WTC11 (cell line): ENCODE results near the gene LPCAT4. TPM values are rescaled to one million over a fixed set of nuclear protein-coding genes. Genes with fewer than 3 reads are reported as not detected.

Experiments
- ATAC-seq: fragments of 200-7000 bp; cut with Tn5 transposase; 2 replicates; pipeline ENCODE4 v1.10.0; 2021; ENCODE audit warnings: mild to moderate bottlenecking, moderate library complexity
- CTCF ChIA-PET: fragments of 300-600 bp; sonication (Branson Sonifier 250); formaldehyde crosslinking; loops from one replicate; lab custom pipeline; 2021; ENCODE audit warnings: antibody characterized with exemption; lab: Charles Lee
- POLR2A ChIA-PET: fragments of 350-600 bp; sonication (Branson Sonifier 250); formaldehyde crosslinking; loops from one replicate; lab custom pipeline; 2021; ENCODE audit warnings: antibody characterized with exemption; lab: Charles Lee
- DNase-seq: peaks from one replicate; pipeline ENCODE4 v3.0.0; 2021; ENCODE audit warnings: low spot score
- H3K27ac Mint-ChIP-seq: 2 replicates; pipeline ENCODE4 v1.8.0; 2021; ENCODE audit warnings: mixed read lengths
- H3K27me3 Mint-ChIP-seq: 2 replicates; pipeline ENCODE4 v1.8.0; 2021; ENCODE audit warnings: low read depth, mild to moderate bottlenecking, moderate library complexity, mixed read lengths
- H3K36me3 Mint-ChIP-seq: 2 replicates; pipeline ENCODE4 v1.8.0; 2021; ENCODE audit warnings: mixed read lengths
- H3K4me1 Mint-ChIP-seq: 2 replicates; pipeline ENCODE4 v1.8.0; 2022; ENCODE audit warnings: mixed read lengths
- H3K4me3 Mint-ChIP-seq: 2 replicates; pipeline ENCODE4 v1.8.0; 2021; ENCODE audit warnings: mild to moderate bottlenecking, moderate library complexity, mixed read lengths
- H3K9me3 Mint-ChIP-seq: 2 replicates; pipeline ENCODE4 v1.8.0; 2021; ENCODE audit warnings: mixed read lengths
- ARID4B ChIP-seq: sonication (generic); formaldehyde crosslinking; IDR thresholded peaks from 2 replicates; pipeline ENCODE4 v1.8.0; 2023; ENCODE audit warnings: missing genetic modification reagents, mild to moderate bottlenecking, borderline replicate concordance
- E2F5 ChIP-seq: sonication (generic); formaldehyde crosslinking; IDR thresholded peaks from 2 replicates; pipeline ENCODE4 v1.8.1; 2022; ENCODE audit warnings: mild to moderate bottlenecking, moderate library complexity, missing genetic modification reagents
- EMX1 ChIP-seq: fragments of 250-450 bp; sonication (Bioruptor Pico); IDR thresholded peaks from 2 replicates; pipeline ENCODE4 v1.8.0; 2021; ENCODE audit warnings: mild to moderate bottlenecking
- ERG ChIP-seq: fragments of 250-450 bp; sonication (Bioruptor Pico); IDR thresholded peaks from 2 replicates; pipeline ENCODE4 v1.8.0; 2021; ENCODE audit warnings: mild to moderate bottlenecking
- ETV6 ChIP-seq: sonication (generic); formaldehyde crosslinking; IDR thresholded peaks from 2 replicates; pipeline ENCODE4 v1.8.1; 2022; ENCODE audit warnings: mild to moderate bottlenecking, missing genetic modification reagents
- GABPB1 ChIP-seq: sonication (generic); formaldehyde crosslinking; IDR thresholded peaks from 2 replicates; pipeline ENCODE4 v1.8.1; 2023; ENCODE audit warnings: mild to moderate bottlenecking, missing genetic modification reagents
- JAZF1 ChIP-seq: fragments of 250-450 bp; sonication (Bioruptor Pico); IDR thresholded peaks from 2 replicates; pipeline ENCODE4 v1.9.0; 2021; ENCODE audit warnings: moderate library complexity, mild to moderate bottlenecking, inconsistent platforms
- KAT7 ChIP-seq: sonication (generic); formaldehyde crosslinking; IDR thresholded peaks from 2 replicates; pipeline ENCODE4 v1.8.1; 2023; ENCODE audit warnings: missing genetic modification reagents, mild to moderate bottlenecking, borderline replicate concordance
- MAX ChIP-seq: sonication (generic); formaldehyde crosslinking; IDR thresholded peaks from 2 replicates; pipeline ENCODE4 v1.8.0; 2022; ENCODE audit warnings: mild to moderate bottlenecking, missing genetic modification reagents
- MYBL2 ChIP-seq: sonication (generic); formaldehyde crosslinking; IDR thresholded peaks from 2 replicates; pipeline ENCODE4 v1.8.1; 2023; ENCODE audit warnings: mild to moderate bottlenecking, moderate library complexity, missing genetic modification reagents
- NFATC4 ChIP-seq: fragments of 250-450 bp; sonication (Bioruptor Pico); IDR thresholded peaks from 2 replicates; pipeline ENCODE4 v1.9.0; 2021; ENCODE audit warnings: mild to moderate bottlenecking
- NFE2L1 ChIP-seq: sonication (generic); formaldehyde crosslinking; IDR thresholded peaks from 2 replicates; pipeline ENCODE4 v1.8.1; 2023; ENCODE audit warnings: missing genetic modification reagents
- TEAD1 ChIP-seq: sonication (generic); formaldehyde crosslinking; IDR thresholded peaks from 2 replicates; pipeline ENCODE4 v1.8.0; 2022; ENCODE audit warnings: mild to moderate bottlenecking, missing genetic modification reagents
- USF1 ChIP-seq: sonication (generic); formaldehyde crosslinking; IDR thresholded peaks from 2 replicates; pipeline ENCODE4 v1.8.0; 2022; ENCODE audit warnings: mild to moderate bottlenecking, missing genetic modification reagents
- USF2 ChIP-seq: sonication (generic); formaldehyde crosslinking; IDR thresholded peaks from 2 replicates; pipeline ENCODE4 v1.8.1; 2023; ENCODE audit warnings: mild to moderate bottlenecking, missing genetic modification reagents, moderate library complexity
- ZNF232 ChIP-seq: sonication (generic); formaldehyde crosslinking; IDR thresholded peaks from 2 replicates; pipeline ENCODE4 v1.8.0; 2022; ENCODE audit warnings: mild to moderate bottlenecking, missing genetic modification reagents
- ZNF281 ChIP-seq: sonication (generic); formaldehyde crosslinking; IDR thresholded peaks from 2 replicates; pipeline ENCODE4 v1.8.0; 2023; ENCODE audit warnings: mild to moderate bottlenecking, missing genetic modification reagents
- total RNA-seq: library from RNA; stranded (reverse); gene quantifications from 3 replicates; pipeline ENCODE4 v1.2.3, GENCODE V29; 2021

Gene LPCAT4
- total RNA-seq, 1 experiment from 2014 or later, result 97.2 TPM

- TF ChIP-seq ARID4B (CRISPR knock-in tag), result no peak
Measured at GRCh38 chr15:34348735-34349300, 18.2 kb downstream of the LPCAT4 start (continued).

- ChIA-PET CTCF (no interaction called here), POLR2A (no interaction called here)
- no peak overlapping the region for H3K27ac Mint-ChIP-seq
- peaks cover 14% of the 10 kb centered on the region for H3K4me1 Mint-ChIP-seq
- no peak for ATAC-seq
- no peaks in the 10 kb centered on the region for H3K9me3 Mint-ChIP-seq
- no peaks in the 10 kb centered on the region for H3K36me3 Mint-ChIP-seq
- H3K27me3 Mint-ChIP-seq, result no peaks in the 10 kb centered on the region
- TF ChIP-seq E2F5 (CRISPR knock-in tag), result no peak
- TF ChIP-seq MAX (CRISPR knock-in tag), result no peak
- no peak for TF ChIP-seq ZNF232 (CRISPR knock-in tag)
- no peak for TF ChIP-seq ZNF281
- no peak for TF ChIP-seq NFATC4 (CRISPR knock-in tag)
- DNase-seq, result no peak
- H3K4me3 Mint-ChIP-seq, result no peak overlapping the region
Measured at GRCh38 chr15:34347951-34348638, 18.9 kb downstream of the LPCAT4 start.

- DNase-seq (peak; percentile 97), ATAC-seq (peak; percentile 79)
- peaks cover 25% of the 10 kb centered on the region for H3K36me3 Mint-ChIP-seq
- CTCF ChIA-PET, result interaction anchor here (0.6 to 2.1 kb wide), 15 partner anchors 9 to 245 kb away, joined by 3 to 27 read pairs (median 5); partner anchors contain the start of genes KATNBL1 and LPCAT4
- POLR2A ChIA-PET, result interaction anchor here (0.9 to 1.6 kb wide), 6 partner anchors 11 to 245 kb away, joined by 3 to 8 read pairs (median 4); partner anchors contain the start of genes EMC7, LPCAT4 and PGBD4
- no peaks in the 10 kb centered on the region for H3K27me3 Mint-ChIP-seq
- H3K27ac Mint-ChIP-seq, result peak within 1 kb of the TSS; percentile 85
- H3K9me3 Mint-ChIP-seq, result no peaks in the 10 kb centered on the region
- H3K4me1 Mint-ChIP-seq, result peaks cover 30% of the 10 kb centered on the region
- no peak within 1 kb of the TSS for H3K4me3 Mint-ChIP-seq
- TF ChIP-seq MAX (CRISPR knock-in tag), result peak; percentile 98
- TF ChIP-seq ETV6, result peak; percentile 99
- 0 out of 2 replicates have a peak, but pooled peaks have one; percentile 39 for TF ChIP-seq KAT7
- TF ChIP-seq EMX1 (CRISPR knock-in tag), result no peak
- no peak for TF ChIP-seq ERG (CRISPR knock-in tag)
- peak; percentile 66; the same call in 1 of the 2 replicates for TF ChIP-seq NFE2L1
- TF ChIP-seq GABPB1, result peak; percentile 63
- TF ChIP-seq USF1, result peak; percentile 97
- TF ChIP-seq USF2, result peak; percentile 97
- TF ChIP-seq TEAD1 (CRISPR knock-in tag), result peak; percentile 88; the same call in 1 of the 2 replicates
- peak; percentile 91 for TF ChIP-seq MYBL2
- no peak for TF ChIP-seq JAZF1 (CRISPR knock-in tag)
Measured at GRCh38 chr15:34342737-34343575, 24.0 kb downstream of the LPCAT4 start, which contains the start of the genes NOP10 and NUTM1. Gene NOP10 (minus strand): TSS chr15:34343136. CDS start chr15:34343073, 63 bp downstream. Gene NUTM1 (plus strand): TSS chr15:34343315. CDS start chr15:34343697, 382 bp downstream.
